Endothelial cell of umbilical vein (primary cell): ENCODE data around the gene SFI1. TPM values are rescaled to one million over a fixed set of nuclear protein-coding genes. Genes with fewer than 3 reads are reported as not detected.

ENCODE experiments used
- BruUV-seq: library from RNA; stranded (reverse); fragments of 400-500 nt; replicated peaks from 2 replicates; lab custom pipeline; 2021; lab: Mats Ljungman, UMichigan
- CTCF ChIA-PET: fragments of 300-600, 350-600 bp; sonication (Branson Sonifier 250); formaldehyde crosslinking; loops from one replicate; lab custom pipeline; 2021; ENCODE audit warnings: antibody characterized with exemption, inconsistent platforms; lab: Charles Lee
- POLR2A ChIA-PET: fragments of 300-600, 350-600 bp; sonication (Branson Sonifier 250); formaldehyde crosslinking; loops from one replicate; lab custom pipeline; 2021; ENCODE audit warnings: antibody characterized with exemption, inconsistent platforms; lab: Charles Lee
- DNase-seq: peaks from one replicate; pipeline ENCODE4 v3.0.0-alpha.2; 2011; ENCODE audit warnings: low read depth, low spot score
- FAIRE-seq: peaks from 2 replicates; lab custom pipeline; 2011; peaks lifted over from hg19 to GRCh38; lab: Jason Lieb, UNC
- H2AFZ ChIP-seq: 2 replicates; pipeline ENCODE4 v1.6.0; 2012; ENCODE audit warnings: low read depth, low read length, control low read depth, inconsistent platforms
- H3K27ac ChIP-seq: 2 replicates; pipeline ENCODE4 v1.5.1; 2011; ENCODE audit warnings: low read depth, mild to moderate bottlenecking, control low read depth, low read length, moderate library complexity; ENCODE audit not compliant: insufficient read depth
- H3K27me3 ChIP-seq, 2 experiments: 2 replicates each; pipeline versions ENCODE4 v1.6.0 to v1.6.1; 2011; ENCODE audit warnings: low read length in 2 of 2, mixed read lengths in 1 of 2; ENCODE audit not compliant: control insufficient read depth in 2 of 2, insufficient read depth in 2 of 2
- H3K36me3 ChIP-seq, 2 experiments: 2 replicates in 1 of 2; 3 replicates in 1 of 2; pipeline ENCODE4 v1.5.1; 2011; ENCODE audit warnings: low read length in 2 of 2, mild to moderate bottlenecking in 1 of 2, moderate library complexity in 1 of 2; ENCODE audit not compliant: control insufficient read depth in 2 of 2, insufficient read depth in 2 of 2; ENCODE audit errors: extremely low read depth in 1 of 2
- H3K4me1 ChIP-seq: 3 replicates; pipeline ENCODE4 v1.5.1; 2011; ENCODE audit warnings: mild to moderate bottlenecking, low read length; ENCODE audit not compliant: control insufficient read depth, insufficient read depth; ENCODE audit errors: extremely low read depth
- H3K4me2 ChIP-seq: 2 replicates; pipeline ENCODE4 v1.6.1; 2011; ENCODE audit warnings: low read length, control low read depth, mixed read lengths; ENCODE audit not compliant: insufficient read depth
- H3K4me3 ChIP-seq, 3 experiments: fragments of 200-600 bp in 1 of 3; sonication (generic), shearing (Covaris generic) in 1 of 3; replicated peaks in 1 of 3; 2 replicates each; pipeline ENCODE4 v1.5.1; 2011 to 2016; ENCODE audit warnings: control low read depth in 3 of 3, low read length in 3 of 3, mild to moderate bottlenecking in 2 of 3, inconsistent platforms in 1 of 3, low read depth in 1 of 3, moderate library complexity in 1 of 3; ENCODE audit not compliant: insufficient read depth in 1 of 3
- H3K79me2 ChIP-seq: 2 replicates; pipeline ENCODE4 v1.6.0; 2012; ENCODE audit warnings: low read length, inconsistent platforms; ENCODE audit not compliant: control insufficient read depth, insufficient read depth
- H3K9ac ChIP-seq: replicated peaks from 2 replicates; pipeline ENCODE3; 2011; ENCODE audit warnings: low read length, control low read depth; ENCODE audit not compliant: insufficient read depth; ENCODE audit errors: extremely low read depth
- H3K9me1 ChIP-seq: replicated peaks from 3 replicates; pipeline ENCODE4 v1.6.0; 2011; ENCODE audit warnings: mild to moderate bottlenecking, low read length; ENCODE audit not compliant: control insufficient read depth, insufficient read depth; ENCODE audit errors: extremely low read depth
- H3K9me3 ChIP-seq: replicated peaks from 2 replicates; pipeline ENCODE4 v1.5.1; 2012; ENCODE audit warnings: low read length, inconsistent platforms; ENCODE audit not compliant: control insufficient read depth, insufficient read depth
- H4K20me1 ChIP-seq: replicated peaks from 2 replicates; pipeline ENCODE3; 2011; ENCODE audit warnings: mild to moderate bottlenecking, low read length; ENCODE audit not compliant: control insufficient read depth, insufficient read depth; ENCODE audit errors: extremely low read depth
- EZH2 ChIP-seq: IDR thresholded peaks from 2 replicates; pipeline ENCODE4 v1.6.1; 2012; ENCODE audit warnings: borderline replicate concordance, low read depth, mild to moderate bottlenecking, moderate library complexity, low read length, inconsistent platforms; ENCODE audit not compliant: severe bottlenecking
- FOS ChIP-seq: IDR thresholded peaks from 2 replicates; pipeline ENCODE4 v1.6.1; 2011; ENCODE audit warnings: mild to moderate bottlenecking, low read length, moderate library complexity, borderline replicate concordance; ENCODE audit not compliant: insufficient read depth
- GATA2 ChIP-seq: IDR thresholded peaks from 2 replicates; pipeline ENCODE4 v1.7.0; 2011; ENCODE audit warnings: low read depth, mild to moderate bottlenecking, moderate library complexity, mixed read lengths, low read length; ENCODE audit not compliant: insufficient read length, insufficient read depth
- JUN ChIP-seq: IDR thresholded peaks from 2 replicates; pipeline ENCODE4 v1.6.1; 2011; ENCODE audit warnings: borderline replicate concordance, low read depth; ENCODE audit not compliant: insufficient read length, insufficient read depth
- MAX ChIP-seq: IDR thresholded peaks from 2 replicates; pipeline ENCODE4 v1.6.1; 2011; ENCODE audit not compliant: insufficient read depth, insufficient read length
- MYC ChIP-seq: IDR thresholded peaks from one replicate; pipeline ENCODE4 v1.6.1; 2011; ENCODE audit warnings: mild to moderate bottlenecking, low read depth, low read length
- POLR2A ChIP-seq: IDR thresholded peaks from 2 replicates; pipeline ENCODE4 v1.6.1; 2012; ENCODE audit warnings: low read depth, mild to moderate bottlenecking, control low read depth, low read length
- POLR2AphosphoS5 ChIP-seq: IDR thresholded peaks from 2 replicates; pipeline ENCODE4 v1.6.1; 2012; ENCODE audit warnings: low read depth, mild to moderate bottlenecking, control low read depth, low read length, moderate library complexity; ENCODE audit not compliant: insufficient read depth
- dilution Hi-C: fragments of 300-500 bp; cut with MboI; formaldehyde crosslinking; loops from one replicate; pipeline ENCODE4 v1.15.0; 2019; ENCODE audit warnings: low sequenced_read_pairs; ENCODE audit not compliant: extremely low pct_ligation_motif_present
- intact Hi-C: fragments of 100-400 bp; cut with micrococcal nuclease; formaldehyde crosslinking; loops from one replicate; pipeline ENCODE4 v1.10.0; 2022
- polyA plus RNA-seq, 4 experiments: library from polyadenylated mRNA; depleted of rRNA in 3 of 4; stranded (reverse) in 3 of 4; unstranded in 1 of 4; fragments of >200 nt; gene quantifications; 2 replicates each; pipeline versions ENCODE4 v1.2.1 to v1.2.3, GENCODE V29; 2011 to 2012; ENCODE audit warnings: missing spikeins in 1 of 4
- total RNA-seq: library from RNA; stranded (reverse); gene quantifications from 2 replicates; pipeline ENCODE4 v1.2.3, GENCODE V29; 2021
- TF ChIP-seq, protein P1 (sequence below), 2 donors: IDR thresholded peaks; 1 replicate in 1 of 2; 2 replicates in 1 of 2; pipeline ENCODE4 v1.5.1; 2011; ENCODE audit warnings: low read length in 2 of 2, mild to moderate bottlenecking in 2 of 2, moderate library complexity in 2 of 2, control low read depth in 1 of 2, inconsistent platforms in 1 of 2, low read depth in 1 of 2; ENCODE audit not compliant: insufficient read depth in 1 of 2; ENCODE audit errors: extremely low read depth in 1 of 2

Gene SFI1
- total and polyA plus RNA-seq, 2 donors (not counting 3 experiments of a cell fraction or from before 2014, with no cell fraction given), result 12.5 to 46.4 TPM

DNA sequence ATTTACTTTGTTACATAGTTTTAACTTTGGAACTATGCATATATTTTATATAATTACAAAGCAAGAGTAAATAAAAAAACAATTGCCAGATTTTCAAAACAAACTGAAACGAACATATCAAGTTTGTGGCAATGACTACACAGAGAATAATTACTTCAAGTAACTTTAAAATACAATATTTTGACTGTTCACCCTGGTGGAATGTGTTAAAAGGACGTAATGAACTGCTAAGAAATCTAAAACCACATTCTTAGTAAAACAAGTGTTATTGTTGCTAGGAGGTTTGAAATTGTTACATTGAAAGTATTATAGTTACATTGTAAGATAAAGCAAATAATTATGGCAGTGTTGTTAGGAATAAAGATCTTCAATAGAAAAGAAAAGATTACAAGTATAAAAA lies 71.4 kb downstream of the SFI1 start:
- CTCF ChIA-PET, result interaction anchor here (3.9 kb wide), 1 partner anchor 11 kb away, joined by 17 read pairs; no protein-coding TSS in a partner anchor

More for the DNA sequence above, 71.4 kb downstream of the SFI1 start:
- H3K4me1 ChIP-seq, result no peaks in the 10 kb centered on the region
- no peak overlapping the region for H3K4me3 ChIP-seq
- H2AFZ ChIP-seq, result no peak overlapping the region
- TF ChIP-seq, protein P1, sequence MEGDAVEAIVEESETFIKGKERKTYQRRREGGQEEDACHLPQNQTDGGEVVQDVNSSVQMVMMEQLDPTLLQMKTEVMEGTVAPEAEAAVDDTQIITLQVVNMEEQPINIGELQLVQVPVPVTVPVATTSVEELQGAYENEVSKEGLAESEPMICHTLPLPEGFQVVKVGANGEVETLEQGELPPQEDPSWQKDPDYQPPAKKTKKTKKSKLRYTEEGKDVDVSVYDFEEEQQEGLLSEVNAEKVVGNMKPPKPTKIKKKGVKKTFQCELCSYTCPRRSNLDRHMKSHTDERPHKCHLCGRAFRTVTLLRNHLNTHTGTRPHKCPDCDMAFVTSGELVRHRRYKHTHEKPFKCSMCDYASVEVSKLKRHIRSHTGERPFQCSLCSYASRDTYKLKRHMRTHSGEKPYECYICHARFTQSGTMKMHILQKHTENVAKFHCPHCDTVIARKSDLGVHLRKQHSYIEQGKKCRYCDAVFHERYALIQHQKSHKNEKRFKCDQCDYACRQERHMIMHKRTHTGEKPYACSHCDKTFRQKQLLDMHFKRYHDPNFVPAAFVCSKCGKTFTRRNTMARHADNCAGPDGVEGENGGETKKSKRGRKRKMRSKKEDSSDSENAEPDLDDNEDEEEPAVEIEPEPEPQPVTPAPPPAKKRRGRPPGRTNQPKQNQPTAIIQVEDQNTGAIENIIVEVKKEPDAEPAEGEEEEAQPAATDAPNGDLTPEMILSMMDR (IDR thresholded peaks at IDR 0.05; ENCODE audit: extremely low read depth in 1 of 2, insufficient read depth in 1 of 2, low read depth in 1 of 2, low read length in 2 of 2), result no peak
- TF ChIP-seq EZH2, result no peak
- no peak for TF ChIP-seq GATA2
- TF ChIP-seq FOS, result no peak
- TF ChIP-seq POLR2AphosphoS5, result no peak
- no peak for TF ChIP-seq MAX
- TF ChIP-seq POLR2A, result no peak
- no peak for TF ChIP-seq JUN
- TF ChIP-seq MYC, result no peak
- no peak for FAIRE-seq
- H3K4me2 ChIP-seq, result no peak overlapping the region
- intact Hi-C loops (no loop called here), dilution Hi-C loops (no loop called here)
- no peaks in the 10 kb centered on the region for H3K9me1 ChIP-seq
- H3K9ac ChIP-seq, result no peak overlapping the region
- no peaks in the 10 kb centered on the region for H3K27me3 ChIP-seq
- DNase-seq, result no peak
- H3K27ac ChIP-seq, result no peak overlapping the region
- POLR2A ChIA-PET, result no interaction called here
- BruUV-seq, result no TSS peak
- no peaks in the 10 kb centered on the region for H4K20me1 ChIP-seq
- H3K36me3 ChIP-seq, result no peaks in the 10 kb centered on the region
- H3K9me3 ChIP-seq, result no peaks in the 10 kb centered on the region
- no peaks in the 10 kb centered on the region for H3K79me2 ChIP-seq
